GM11168 (cell line): ENCODE measurements around the gene CDHR3.

Experiments used
- in situ Hi-C: fragments of 300-500 bp; cut with MboI; formaldehyde crosslinking; loops from one replicate; pipeline ENCODE4 v1.12.0; 2022; ENCODE audit warnings: low sequenced_read_pairs; ENCODE audit not compliant: unreplicated experiment

CDHR3 gene

DNA sequence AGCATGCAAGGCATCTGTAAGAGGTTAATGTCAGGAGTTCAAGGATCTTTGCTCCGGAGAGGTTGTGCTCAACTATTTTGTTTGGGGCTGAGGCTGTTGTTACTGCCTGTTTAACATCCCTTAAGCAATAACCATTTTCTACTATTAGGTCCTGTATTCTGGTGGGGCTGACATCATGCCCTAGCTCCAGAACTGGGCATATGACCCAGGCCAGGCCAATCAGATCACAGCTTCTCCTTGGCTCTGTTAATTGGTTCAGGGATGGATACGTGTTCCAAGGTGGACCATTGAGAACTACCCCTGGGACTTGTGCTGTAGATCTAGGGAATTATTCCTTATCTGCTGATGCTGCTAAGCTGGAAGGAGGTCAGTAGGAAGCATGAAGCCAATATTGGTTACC is 82.1 kb downstream of the CDHR3 start:
- in situ Hi-C loops, result loop anchor here (10.0 kb wide), 1 partner anchor 380 kb away; no protein-coding TSS in a partner anchor

DNA sequence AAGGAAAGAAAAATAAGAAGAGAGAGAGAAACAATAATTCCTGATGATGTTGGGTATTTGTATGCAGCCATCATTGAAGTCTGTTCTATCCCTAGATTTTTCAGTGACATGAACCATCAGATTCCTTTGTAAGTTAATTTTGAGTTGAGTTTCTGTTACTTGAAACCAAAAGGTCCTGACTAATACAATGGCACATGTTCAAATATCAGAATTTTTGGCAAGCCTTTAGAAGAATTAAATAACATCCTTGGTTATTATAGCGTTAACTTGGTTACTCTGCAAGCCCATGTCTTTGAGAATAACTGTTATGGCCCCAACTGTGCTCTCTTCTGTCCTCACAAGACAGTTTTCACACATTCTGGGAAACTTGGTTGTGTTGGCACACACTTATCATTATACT is 82.5 kb downstream of the CDHR3 start:
- in situ Hi-C loops, result loop anchor here (10.0 kb wide), 1 partner anchor 381 kb away; no protein-coding TSS in a partner anchor

GRCh38 chr7:106047184-106047583 is 84.1 kb downstream of the CDHR3 start:
- in situ Hi-C loops, result loop anchor here (10.0 kb wide), 1 partner anchor 382 kb away; no protein-coding TSS in a partner anchor

DNA sequence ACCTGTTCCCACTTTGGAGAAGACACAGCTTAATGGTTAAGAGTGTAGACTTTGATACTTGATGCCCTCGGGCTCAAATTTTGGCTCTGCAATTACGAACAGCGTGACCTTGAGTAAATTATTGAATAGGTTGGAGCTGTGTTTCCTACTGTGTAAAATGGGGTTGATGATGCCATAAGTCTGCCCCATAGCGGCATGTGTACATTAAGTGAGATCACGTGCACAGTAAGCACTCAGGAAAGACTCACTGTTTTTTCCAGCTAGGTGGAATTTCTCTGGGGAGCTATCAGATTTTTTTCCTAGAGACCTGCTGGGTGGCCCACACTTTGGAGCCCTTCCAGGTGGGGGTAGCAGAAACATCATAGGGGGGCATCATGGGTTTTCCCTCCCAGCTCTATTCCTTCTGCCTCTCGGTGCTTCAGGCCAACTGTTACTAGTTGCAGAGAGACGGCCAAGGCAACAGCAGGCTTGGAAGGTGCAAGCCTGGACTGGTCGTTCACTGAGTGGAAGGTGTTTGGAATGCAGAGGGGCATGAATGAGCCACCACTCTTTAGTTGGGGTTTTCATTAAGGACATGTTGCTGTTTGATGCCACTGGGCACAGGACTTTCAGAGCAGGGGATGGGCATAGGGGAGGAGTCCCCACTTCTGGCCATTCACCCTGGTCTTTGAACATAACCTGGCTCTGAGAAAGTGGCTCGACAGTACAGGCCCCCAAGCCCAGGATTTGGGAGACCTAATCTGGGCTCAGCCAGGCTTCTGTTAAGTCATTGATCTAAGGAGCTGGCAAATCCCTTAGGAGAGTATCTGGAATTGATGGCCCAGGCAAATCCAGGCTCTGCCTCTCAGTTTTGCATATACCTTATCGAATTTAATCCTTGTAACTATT is 85.0 kb downstream of the CDHR3 start:
- in situ Hi-C loops, result loop anchor here (10.0 kb wide), 1 partner anchor 383 kb away; no protein-coding TSS in a partner anchor

GRCh38 chr7:106048706-106049020 is 85.6 kb downstream of the CDHR3 start:
- in situ Hi-C loops, result loop anchor here (10.0 kb wide), 1 partner anchor 384 kb away; no protein-coding TSS in a partner anchor

- in situ Hi-C loops, result loop anchor here (10.0 kb wide), 1 partner anchor 384 kb away; no protein-coding TSS in a partner anchor
Observed at GRCh38 chr7:106049139-106049752, 86.2 kb downstream of the CDHR3 start.

- in situ Hi-C loops, result no loop called here
Observed at GRCh38 chr7:106050002-106050745, 87.1 kb downstream of the CDHR3 start.

DNA sequence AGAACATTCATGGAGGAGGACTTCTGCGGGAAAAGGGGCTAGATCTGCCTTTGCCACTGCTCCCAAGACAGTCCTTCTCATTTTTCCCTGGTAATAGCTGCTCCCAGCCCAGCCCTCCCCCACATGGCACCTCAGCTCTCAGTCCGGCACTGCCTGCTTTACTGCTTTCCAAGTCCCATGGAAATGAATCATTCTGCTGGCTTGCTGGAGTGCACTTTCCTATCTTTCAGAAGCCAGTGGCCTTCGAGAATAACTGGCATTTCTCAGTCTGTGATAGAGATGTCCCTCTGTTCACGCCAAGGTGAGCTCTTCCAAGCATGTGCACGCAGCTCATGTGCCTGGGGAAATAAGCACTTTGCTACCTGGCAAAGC is 87.7 kb downstream of the CDHR3 start:
- in situ Hi-C loops, result no loop called here

DNA sequence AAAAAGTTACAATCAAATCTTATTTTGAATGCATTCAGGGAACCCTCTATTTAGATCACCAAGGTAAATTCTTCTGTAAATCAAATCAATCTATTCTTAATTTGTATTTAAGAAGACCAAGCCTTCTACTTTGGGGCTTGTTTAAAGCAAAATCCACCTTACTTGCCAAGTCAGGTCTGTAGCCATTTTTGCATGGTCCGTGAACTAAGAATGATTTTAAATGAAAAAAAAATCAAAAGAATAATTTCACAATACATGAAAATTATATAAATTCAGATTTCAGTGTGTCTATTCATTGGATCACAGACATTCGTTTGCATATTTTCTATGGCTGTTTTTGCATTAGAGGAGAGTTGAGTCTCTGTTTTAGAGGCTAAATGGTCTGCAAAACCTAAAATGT is 89.6 kb downstream of the CDHR3 start:
- in situ Hi-C loops, result no loop called here

GRCh38 chr7:106053109-106053508 is 90.0 kb downstream of the CDHR3 start:
- in situ Hi-C loops, result no loop called here

GRCh38 chr7:106054156-106054910 is 91.3 kb downstream of the CDHR3 start:
- in situ Hi-C loops, result no loop called here

DNA sequence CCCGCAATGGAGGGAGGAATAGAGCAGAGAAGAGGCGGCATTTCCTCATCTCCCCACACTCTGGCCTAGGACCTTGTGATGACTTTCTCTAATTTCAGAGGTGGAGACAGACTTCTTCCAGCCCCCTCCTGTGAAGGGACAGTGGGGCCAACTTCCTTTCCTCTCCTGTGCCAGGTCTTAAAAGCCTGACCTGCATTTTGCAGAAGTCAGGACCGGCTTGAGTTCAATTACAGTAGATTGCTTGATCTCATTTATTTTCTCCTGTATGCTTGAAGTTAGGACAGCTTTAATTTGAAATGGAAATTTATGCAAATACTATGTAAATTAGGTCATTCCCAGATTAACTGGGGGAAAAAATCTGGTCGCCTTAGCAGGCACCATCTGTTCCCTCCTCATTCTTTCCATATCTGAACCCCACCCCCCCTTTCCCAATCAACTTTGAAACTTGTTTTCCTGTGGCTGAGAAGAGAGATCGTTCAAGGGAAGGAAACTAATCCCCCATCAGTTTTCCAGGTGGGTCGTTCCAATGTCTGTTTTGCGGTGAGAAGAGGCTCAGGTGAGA is 92.0 kb downstream of the CDHR3 start:
- in situ Hi-C loops, result no loop called here

DNA sequence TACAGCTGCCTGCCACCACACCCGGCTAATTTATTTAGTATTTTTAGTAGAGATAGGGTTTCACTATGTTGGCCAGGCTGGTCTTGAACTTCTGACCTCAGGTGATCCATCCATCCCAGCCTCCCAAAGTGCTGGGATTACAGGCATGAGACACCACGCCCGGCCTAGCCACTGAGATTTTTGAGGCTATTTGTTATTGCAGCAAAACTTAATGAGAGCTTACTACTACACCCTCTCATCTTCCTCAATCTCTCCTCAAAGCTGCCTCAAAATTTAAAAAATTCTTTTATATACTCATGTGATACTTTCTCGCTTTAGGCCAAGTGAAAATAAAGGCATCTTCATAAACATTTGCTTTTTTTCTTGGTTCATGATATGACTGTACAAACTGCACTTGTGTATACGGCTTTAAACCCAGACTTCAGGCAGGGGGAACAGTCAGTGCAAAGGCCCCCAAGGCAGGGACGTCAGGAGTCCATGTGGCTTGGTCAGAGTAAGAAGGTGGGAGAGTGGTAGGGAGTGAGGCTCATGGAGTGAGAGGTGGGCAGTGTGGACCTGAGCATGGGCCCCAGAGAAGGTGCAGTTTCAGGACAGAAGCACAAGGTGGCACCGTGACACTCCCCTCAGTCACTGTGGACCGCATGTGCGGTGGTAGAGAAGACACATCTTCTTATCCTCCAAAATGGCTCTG is 93.6 kb downstream of the CDHR3 start:
- in situ Hi-C loops, result no loop called here

- in situ Hi-C loops, result no loop called here
Observed at GRCh38 chr7:106057204-106057961, 94.3 kb downstream of the CDHR3 start.

DNA sequence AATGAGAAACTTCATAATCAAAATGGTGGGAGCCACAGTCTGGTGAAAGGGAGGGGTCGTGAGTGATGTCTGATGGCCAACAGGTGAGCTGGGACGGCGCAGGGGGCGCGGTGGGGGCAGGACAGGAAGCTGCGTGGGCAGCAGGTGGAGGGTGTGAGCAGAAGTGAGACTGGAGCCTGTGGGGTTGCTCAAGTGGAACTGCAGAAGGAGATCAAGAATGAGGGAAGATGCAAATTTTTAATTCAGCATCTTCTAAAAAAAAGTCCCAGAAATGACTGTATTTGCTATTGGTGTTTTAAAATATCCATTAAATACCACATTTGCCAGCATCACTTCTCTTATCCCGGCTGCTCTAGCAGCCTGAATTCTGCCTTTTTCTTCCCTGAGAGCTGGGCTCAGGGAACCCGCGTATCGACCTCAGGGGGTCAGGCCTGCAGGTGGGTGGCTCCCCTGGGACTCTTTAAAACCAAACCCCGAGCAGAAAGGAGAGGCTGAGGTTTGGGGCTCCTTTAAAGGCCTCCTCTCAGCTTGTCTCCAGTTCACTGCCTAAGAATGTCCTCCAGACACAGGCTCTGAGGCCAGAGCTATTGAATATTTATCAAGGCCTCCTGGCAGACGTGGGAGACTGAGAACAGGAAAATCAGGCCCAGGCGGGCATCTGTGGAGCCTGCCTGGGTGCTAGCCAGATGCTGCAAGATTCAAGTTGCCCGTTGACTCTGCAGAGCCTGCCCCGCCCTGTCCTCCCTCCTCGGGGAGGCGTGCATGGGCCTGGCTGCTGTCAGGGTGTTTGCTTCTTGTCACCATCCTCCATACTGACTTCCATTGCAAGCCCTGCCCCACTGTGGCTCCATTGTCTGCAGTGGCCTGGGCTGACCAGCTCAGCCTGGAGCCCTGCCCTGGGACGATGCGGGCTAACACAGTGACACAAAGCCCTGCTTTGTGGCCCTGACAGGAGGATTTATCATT is 95.2 kb downstream of the CDHR3 start:
- in situ Hi-C loops, result no loop called here

GRCh38 chr7:106058928-106059324 is 95.9 kb downstream of the CDHR3 start:
- in situ Hi-C loops, result no loop called here

GRCh38 chr7:106059556-106059955 is 96.5 kb downstream of the CDHR3 start:
- in situ Hi-C loops, result no loop called here
